HG03521 (cell line): ENCODE data around the gene RRP36.
"Not testable (repeated sequence)": the region's sequence is repeated elsewhere in the genome, so short reads cannot be mapped to it uniquely, and the experiment has no call there.

ENCODE experiments used
- ATAC-seq: cut with Tn5 transposase; IDR thresholded peaks from one replicate; pipeline ENCODE4 v1.9.1; 2021; ENCODE audit warnings: mild to moderate bottlenecking, moderate library complexity; ENCODE audit not compliant: unreplicated experiment

Gene RRP36

DNA sequence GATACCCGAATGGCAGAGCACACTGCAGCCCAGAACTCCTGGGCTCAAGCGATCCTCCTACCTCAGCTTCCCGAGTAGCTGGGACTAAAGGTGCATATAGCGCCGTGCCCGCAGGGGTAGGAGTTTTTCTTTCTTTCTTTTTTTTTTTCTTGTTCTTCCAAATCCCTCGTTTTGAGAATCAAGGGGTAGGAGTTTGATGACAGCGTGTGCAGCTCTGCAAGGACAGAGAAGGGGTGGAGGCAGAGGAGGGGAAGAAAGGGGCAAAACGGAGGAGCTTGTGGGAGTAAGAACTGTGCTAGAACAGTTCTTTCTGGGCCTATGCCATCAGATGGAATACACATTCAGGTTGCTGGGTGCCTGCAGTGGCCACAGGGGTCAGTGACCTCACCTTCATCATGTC lies 15.3 kb downstream of the RRP36 start:
- ATAC-seq = no peak

DNA sequence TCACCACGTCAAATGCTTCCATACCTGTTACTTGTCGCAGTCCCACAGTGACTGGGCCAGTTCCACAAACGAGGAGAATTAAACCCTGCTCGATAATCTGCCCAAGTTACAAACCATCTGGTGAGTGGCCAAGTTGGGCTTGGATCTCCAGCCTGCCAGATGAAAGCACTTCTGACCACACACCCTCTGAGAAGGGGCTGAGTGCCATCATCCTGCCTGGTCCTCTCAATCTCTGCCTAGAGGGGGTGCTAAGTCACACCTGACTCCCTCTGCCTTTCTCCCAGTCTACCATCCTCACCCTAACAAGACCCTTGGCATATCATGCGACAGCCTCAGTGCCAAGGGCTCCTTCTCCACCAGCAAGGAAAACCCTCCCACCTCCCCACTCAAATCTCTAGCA lies 15.8 kb downstream of the RRP36 start:
- ATAC-seq = no peak

DNA sequence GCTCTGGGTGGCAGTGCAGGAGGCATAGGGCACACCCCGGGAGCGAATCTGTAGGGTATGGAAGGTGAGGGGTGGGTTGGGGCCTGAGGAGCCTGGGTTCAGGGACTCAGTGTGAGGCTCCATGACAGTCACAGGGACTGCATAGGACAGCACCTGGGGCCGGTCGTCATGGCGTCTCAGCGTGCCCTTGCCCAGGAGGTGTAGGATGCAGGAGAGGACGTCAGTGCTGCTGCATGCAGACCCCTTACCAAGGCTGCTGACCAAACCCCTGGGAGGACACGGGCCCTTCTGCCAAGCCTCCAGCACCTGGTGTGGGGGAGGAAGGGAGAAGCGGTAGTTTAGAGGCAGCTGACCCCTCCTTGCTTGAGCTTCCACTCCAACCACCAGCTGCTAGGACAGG lies 16.3 kb downstream of the RRP36 start:
- ATAC-seq = no peak

DNA sequence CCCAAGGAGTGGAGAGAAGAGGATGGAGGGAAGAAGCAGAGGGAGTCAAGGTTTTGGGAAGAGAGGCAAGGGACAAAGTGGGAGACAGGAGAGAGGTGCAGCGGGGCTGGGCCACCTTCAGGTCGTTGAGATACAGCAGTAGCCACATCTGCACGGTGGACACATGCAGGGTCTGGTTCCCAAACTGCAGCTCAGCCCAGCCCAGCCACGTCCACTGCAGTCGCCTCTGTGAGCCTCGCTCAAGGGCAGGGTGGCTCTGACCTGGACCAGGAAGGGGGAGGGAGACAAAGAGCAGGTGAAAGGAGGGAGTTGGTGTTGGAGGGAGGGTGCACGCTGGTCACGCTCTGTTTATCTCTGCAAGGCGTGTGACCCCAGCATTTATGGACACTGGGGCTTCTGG lies 17.3 kb downstream of the RRP36 start:
- ATAC-seq = no peak

DNA sequence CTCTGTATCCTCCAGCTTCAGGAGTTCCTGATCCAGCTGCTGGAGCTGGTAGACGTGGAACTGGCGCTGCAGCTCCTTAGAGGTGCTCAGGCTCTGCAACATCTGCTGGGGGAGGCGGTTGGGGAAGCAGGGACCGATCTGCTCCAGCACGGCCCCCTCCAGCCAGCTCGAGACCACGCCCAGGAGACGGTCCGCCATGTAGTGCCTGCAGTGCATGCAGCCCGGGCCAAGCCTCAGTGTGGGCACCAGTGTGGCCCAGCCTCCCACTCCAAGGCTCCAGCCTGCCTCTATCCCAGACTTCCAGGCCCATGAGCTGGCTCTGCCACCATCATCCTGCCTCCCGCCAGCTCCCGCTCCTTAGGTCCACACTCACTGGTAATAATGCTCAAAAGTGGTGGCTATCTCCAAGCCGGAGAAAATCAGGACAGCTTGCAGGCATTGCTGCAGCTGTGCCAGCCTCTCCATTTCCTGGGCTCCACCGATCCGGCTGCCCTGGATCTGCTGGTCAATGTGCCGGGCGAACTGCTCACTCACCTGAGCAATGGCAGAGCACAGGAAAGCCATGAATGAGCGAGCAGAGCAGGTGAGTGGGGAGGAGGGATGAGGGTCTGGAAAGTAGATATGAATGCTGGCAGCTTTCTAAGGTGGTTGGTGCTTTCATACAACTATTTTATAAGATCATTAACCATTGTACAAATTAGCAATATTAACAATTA lies 19.3 kb downstream of the RRP36 start:
- ATAC-seq = no peak

DNA sequence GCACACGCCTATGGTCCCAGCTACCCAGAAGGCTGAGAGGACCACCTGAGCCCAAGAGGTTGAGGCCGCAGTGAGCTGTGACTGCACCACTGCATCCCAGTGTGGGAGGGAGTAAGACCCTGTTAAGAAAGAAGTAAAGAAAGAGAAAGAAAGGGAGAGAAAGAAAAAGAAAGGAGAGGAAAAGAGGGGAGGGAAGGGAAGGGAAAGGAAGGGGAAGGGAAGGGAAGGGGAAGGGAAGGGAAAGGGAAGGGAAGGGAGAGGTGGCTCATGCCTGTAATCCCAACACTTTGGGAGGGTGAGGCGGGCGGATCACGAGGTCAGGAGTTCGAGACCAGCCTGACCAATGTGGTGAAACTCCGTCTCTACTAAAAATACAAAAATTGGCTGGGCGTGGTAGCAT lies 20.1 kb downstream of the RRP36 start:
- ATAC-seq = not testable (repeated sequence)

DNA sequence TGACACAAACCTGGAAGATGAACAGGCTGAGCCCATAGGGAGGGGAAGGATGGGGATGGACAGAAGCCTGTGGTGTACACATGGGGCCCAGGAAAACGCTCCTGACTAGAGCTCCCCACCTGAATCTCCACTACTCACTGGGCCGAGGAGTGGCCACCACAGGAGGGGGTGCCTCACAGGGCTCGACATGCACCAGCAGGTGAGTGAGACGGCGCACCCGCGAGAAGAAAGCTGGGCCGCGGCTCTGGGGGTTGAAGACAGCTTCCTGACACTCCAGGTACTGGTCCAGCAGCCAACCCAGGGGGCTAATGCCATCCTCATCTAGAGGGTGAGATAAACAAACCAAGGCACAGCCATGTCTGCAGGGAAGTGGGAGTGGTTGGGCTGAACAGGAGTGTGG lies 21.9 kb downstream of the RRP36 start:
- no peak for ATAC-seq

DNA sequence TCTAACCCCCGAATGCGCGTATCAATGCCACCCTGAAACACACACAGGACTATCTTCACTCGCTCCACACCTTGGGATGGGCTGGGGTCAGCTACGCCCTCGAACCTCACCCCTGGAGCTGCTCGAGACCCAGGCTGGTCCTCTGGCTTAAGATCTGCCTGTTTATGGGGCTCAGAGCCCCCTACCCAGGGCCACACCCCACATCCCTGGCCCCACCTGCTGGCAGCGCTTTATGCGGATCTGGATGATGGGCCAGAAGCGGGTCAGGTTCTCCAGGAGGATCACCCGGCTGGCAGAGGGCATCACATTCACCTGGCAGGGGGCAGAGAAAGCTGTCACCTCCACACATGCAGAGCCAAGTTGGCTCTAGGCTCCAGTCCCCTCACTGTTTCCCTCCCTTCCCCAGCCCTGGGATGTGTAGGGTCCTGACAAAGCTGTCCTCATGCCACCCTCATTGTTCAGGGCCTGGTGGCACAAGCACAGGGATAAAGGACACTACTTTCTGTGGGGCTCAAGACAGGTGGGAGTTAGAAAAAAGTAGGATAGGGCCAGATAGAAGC lies 24.0 kb downstream of the RRP36 start:
- ATAC-seq = no peak

DNA sequence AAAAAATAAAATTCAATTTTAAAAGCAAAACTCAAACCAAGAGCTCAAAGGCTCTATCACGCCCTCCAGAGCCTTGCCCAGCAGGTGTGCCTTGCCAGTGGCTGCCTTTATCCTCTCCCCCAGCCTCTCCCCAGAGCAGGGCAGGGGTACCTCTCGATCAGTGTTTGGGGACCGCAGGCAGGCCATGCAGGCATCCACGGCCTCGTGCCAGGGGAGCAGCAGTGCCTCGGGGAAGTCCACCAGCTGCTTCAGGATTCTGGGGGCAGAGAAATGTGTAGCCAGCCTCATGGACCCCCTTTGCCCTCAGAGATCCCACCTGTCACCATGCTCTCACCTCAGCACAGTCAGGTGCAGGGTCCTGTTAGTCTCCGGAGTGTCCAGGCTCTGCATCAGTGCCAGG lies 26.6 kb downstream of the RRP36 start:
- ATAC-seq = no peak

DNA sequence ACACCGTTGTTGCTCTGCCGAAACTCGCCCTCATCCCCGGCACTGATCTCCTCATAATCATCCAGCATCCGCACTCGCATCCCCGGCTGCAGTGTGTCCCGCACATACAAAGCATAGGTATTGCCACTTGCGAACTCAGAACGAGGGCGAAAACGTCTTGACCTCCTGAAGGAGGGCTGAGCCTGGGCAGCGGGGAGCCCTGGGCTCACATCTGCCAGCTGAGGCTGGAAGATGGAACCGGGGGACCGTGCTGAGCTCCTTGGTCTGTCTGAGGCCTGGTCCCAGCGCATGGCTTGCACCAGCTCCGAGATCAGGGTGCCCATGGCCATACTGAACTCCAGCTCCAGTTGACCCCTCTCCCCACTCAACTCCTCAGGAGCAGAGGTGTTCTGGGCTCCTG lies 29.6 kb downstream of the RRP36 start:
- no peak for ATAC-seq

DNA sequence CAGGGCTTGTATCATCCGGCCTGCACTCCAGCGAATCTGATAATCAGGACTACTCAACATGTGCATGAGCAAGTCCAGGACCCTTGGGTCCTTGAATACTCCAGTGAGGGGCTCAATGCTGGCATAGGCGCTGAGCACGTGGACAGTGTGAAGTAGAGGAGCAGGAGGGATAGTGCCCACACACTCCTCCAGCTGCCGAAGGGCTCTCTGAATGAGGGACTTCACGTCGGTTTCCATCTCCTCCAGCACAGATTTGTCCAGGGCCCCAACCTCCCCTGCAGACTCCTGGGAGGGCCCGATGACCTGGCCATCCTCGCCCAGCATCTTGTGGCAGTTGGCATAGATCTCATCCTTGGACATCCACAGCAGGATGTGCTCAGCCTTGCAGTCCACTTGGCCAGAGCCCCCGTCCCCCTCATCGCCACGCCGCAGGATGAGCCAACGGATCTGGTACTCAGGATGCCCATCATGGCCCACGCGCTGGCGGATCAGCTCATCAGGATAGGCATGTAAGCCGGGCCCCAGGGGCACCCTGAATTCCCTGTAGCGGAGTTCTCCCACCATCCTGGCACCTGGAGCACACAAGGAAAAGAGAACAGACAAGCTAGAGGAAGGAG lies 30.9 kb downstream of the RRP36 start:
- ATAC-seq = no peak

DNA sequence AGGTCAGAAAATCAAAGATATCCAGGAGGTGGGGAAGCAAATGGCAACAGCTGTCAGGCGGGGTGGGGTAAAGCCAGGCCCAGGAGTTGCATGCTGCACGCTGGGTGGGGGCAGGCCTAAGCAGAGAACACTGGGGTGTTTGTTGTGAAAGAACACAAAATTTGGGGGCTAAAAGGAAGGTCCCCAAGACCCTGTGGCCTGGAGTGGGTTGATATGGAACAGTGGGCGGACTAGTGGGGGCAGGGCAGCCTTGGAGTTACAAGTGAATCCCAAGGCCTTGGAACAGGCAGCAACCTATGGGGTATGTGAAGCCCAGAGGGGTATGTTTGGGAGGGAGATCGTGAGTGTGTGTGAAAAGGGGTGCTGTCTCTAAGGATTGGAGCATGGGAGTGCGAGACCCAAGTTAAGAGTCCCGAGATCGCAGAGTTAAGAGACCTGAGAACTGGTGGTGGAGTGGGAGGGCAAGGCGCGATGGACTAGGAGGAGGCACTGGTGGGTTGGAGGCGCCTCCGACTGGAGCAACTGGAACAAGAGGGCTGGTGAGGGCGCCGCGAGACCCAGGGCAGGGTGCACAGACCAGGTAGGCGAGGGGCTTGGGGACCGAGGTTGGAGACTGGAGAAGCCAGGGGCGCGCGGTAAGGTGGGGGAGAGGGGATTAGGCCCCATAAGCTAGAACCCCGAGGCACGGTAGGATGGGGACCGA lies 31.6 kb downstream of the RRP36 start:
- ATAC-seq = no peak

DNA sequence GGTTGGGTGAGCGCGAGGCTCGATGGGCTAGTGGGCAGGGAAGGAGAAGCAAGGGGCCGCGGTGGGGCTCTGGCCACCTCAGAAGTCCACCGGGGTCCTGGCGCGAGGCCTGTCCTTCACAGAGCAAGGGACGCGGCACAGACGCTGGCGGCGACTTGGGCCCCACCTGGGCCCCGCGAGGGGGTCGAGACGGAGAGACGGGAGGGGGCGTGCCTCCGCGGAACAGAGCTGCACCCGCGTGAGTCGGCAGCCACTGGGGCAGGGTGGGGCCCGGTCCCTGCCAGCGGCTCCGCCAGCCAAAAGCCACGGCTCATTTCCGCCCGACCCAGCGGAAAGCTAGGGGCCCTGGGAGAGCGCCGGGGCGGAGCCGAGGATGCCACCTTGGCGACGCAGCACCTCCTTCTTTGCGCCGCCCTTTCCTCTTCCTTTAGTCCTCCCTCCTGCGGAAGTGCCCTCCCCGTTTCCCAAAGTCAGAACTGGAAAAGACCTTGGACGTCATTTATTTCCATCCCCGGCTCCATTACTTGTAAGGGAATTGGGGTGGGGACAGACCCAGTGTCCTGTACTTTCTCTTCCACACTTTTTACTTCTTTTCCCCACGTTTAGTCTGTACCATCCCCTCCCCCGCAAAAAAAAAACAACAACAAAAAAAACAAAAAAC lies 32.3 kb downstream of the RRP36 start, which contains the start of gene CUL7:
TSS of gene CUL7 (minus strand) at position 307 of the 661 bp plus-strand sequence. CDS start 1,063 bp downstream, outside the sequence.
- peak; percentile 75 for ATAC-seq

DNA sequence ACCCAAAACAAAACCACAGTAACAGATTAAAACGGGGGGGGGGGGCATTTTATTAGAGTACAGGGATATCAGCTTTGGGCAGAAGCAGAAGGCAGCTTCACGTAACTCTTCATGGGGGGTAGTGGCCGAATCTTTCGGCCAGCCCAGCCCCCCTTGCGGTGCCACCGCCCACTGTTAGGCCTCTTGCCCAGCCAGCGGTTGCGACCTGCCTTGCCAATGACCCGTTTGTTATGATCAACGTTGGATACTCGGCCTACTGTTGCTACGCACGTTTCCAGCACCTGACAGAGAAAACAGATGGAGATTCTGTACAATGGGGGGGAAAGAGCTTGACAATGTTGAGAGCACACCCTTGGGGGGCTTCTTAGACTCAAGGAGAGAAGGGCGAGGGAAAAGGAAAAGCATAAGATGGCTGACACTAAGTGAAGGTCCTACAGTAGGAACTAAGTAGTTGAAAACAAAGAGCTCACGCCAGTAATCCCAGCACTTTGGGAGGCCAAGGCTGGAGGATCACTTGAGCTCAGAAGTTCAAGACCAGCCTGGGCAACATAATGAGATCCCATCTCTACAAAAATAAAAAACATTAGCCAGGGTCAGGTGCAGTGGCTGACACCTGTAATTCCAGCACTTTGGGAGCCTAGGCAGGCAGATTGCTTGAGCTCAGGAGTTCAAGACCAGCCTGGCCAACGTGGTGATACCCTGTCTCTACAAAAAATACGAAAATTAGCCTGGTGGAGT lies 33.0 kb downstream of the RRP36 start:
- no peak for ATAC-seq

DNA sequence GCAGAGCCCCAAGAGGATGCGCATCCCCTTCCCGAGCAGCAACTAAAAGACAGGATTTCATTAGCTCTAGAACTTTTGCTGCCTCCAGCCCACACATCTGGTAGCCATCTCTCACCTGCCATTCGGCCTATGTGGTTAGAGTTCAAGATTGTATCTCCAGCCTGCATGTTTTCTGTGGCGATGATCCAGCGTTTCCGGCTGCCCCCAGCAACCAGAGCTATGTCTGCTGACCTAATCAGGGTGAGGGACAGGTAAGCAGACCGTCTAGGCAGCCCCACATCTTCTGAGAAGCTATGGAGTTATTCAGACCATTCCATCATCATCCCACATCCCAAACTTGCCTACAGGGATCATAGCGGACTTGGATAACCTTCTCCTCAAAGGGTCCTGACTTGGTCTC lies 34.5 kb downstream of the RRP36 start:
- ATAC-seq = no peak

DNA sequence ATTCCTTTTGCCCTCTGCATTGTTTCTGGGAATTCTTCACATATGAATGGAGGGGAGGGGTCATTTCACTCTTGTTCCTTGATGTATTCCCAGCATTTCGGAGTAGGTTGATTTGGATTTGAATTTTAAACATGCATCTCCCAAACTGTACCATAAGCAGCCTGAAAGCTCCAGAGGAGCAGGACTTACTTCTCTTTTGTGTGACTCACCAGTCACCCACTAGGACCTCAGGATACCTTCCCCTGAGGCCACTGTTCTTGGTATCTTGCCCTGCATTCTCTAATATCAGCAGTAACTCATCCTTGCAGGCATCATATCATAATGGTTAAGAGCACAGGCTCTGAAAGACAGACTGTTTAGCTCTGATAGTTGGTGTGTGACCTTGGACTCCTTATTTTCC lies 37.1 kb downstream of the RRP36 start:
- ATAC-seq = no peak

DNA sequence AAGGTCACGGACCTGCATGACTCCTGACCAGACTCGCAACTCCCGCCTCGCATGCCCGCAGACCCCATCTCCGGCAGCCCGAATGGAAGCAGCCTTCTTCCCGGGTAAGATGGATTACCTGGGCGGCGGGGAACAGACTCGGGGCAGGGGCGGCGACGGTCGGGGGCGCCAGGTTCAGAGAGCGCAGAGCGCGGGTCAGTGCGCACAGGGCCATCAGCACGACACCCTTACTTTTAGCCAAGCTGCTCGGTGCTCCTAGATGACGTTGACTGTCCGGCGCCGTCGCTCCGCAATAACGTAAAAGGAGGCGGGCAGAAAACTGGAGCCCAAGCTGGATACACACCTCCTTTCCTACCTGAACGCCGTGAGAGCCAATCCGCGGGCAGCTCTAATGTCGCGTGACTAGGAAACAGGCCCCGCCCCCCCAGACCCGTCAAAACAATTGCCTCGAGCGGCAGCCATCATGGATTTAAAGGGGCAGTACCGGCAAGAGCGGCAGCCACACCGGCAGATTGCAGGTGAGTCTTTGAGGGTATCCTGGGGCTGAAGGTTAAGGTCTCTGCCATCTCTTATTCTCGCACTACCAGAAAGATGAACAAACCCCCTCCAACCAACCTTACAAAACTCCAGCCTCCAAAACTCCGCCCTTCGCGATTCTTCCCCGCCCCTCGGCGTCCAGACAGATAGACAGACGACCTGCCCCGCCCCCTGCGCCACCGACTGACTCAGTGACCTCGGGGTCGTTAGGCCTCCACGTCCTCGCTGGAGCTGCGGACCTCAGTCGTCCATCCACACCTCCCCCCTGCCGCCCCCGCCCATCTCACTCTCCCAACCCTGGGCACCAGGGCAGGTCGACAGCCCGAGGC lies 38.0 kb downstream of the RRP36 start, which contains the start of the genes KLC4 and MRPL2:
TSS of gene KLC4 (plus strand) at position 464 of the 866 bp plus-strand sequence. CDS start 1,705 bp downstream, outside the sequence.
TSS of gene MRPL2 (minus strand) at position 267 of the 866 bp plus-strand sequence. CDS start at position 214, 53 bp downstream.
- peak; percentile 91 for ATAC-seq

DNA sequence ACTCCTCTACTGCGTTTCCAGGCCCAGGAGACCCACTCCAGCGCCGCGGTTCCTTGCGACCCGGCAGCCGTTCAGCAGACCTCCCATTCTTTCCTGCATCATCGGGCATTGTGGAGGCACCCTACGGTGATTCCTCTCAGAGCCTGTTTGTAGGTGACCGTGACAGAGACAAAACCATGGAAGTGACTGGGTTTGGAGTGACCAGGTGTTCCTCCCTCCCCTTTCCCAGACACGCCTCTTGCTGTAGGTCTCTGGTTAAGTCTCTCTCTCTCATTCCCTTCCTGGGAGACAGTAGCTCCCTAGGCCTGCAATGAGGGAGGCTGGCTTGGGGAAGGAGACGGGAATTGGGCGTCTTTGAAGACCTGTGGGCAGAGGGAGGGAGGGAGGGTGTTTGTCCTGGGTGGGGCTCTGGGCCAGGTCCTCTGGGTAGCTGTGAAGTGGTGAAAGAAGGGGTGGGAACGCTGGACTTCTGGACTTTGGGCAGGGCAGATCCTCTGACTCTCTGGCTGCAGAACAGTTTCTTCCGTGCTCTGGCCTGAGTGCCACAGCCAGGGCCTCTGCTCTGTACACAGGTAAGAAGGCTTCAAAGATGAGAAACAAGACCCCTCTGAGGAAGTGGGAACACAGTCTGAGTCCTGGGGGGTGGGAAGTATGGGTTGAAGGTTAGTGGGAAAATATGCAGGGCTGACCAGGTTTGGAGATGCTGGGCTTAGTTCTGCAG lies 38.8 kb downstream of the RRP36 start:
- ATAC-seq = no peak
